HG02852 (cell line): ENCODE results near the gene ZNF169.
"Not testable (repeated sequence)": the region's sequence is repeated elsewhere in the genome, so short reads cannot be mapped to it uniquely, and the experiment has no call there.

Experiments
- ATAC-seq: cut with Tn5 transposase; IDR thresholded peaks from one replicate; pipeline ENCODE4 v1.9.1; 2021; ENCODE audit warnings: mild to moderate bottlenecking, moderate library complexity; ENCODE audit not compliant: unreplicated experiment

The ZNF169 gene

DNA sequence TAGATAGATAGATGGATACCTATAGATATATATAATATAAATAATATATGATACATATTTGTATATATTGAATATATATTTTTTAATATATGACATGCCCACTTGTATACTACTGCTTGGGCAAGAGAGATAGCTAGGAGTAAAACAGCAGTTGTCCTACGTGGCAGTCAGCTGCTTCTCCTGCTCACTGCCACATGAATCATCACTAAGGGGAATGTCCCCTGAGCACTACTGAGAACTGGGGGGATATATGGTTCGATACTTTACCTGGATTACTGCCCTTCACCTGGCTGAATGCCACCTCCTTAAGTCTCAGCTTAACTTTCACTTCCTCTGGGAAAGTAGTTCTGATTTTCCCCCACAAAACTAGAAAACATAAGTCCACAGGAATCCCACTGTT is 82.6 kb downstream of the ZNF169 start:
- ATAC-seq, result not testable (repeated sequence)

DNA sequence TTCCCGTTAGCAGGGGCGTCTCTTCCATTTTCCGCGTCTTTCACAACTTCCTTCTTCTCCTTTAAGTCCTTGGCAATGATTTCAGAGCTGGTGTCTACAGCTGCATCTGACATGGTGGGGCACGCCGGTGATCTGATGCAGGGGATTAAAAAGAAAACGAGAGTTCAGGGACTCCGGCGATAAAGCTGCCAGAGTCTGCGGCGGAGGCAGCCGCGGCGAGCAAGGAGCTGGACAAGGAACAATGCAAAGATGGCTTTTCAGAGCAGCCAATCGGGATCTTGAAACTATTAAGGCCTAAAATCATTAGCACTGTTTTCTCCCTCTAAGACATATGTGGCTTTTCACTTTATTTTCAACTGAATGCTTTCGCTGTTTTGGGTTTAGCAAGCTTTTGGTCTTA is 88.4 kb downstream of the ZNF169 start:
- ATAC-seq, result not testable (repeated sequence)

DNA sequence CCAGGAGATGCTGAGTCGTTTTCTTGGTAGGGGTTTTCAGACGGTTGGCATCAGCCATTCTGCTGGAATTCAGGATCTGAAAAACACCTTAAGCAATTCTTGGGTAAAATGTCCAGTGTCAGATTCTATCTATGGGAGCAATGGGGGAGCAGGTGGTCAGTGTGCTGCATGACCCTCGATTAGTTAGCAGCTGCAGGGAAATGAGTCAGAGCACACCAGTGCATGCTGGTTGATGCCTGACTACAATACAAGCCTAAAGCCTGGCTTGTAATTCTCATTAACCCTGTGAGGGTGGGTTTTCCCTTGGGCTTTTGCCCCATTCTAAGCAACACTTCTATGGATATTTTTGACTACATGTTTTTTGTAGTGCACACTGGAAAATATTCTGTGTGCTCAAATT is 89.7 kb downstream of the ZNF169 start:
- not testable (repeated sequence) for ATAC-seq
